Measurements from ENCODE around the gene MMP14.

- no peak for TF ChIP-seq ZNF274 (IDR thresholded peaks at IDR 0.05; ENCODE audit: low read depth, low read length)
- TF ChIP-seq YY1 (IDR thresholded peaks at IDR 0.05; ENCODE audit: insufficient read depth, insufficient read length), result no peak
- TF ChIP-seq SUZ12 (IDR thresholded peaks at IDR 0.05; ENCODE audit: extremely low read depth, insufficient read depth, insufficient read length), result no peak
Measured at GRCh38 chr14:22849212-22849819, 12.9 kb downstream of the MMP14 start.
